CD14-positive monocyte (primary cell): ENCODE data around the gene TPRG1L. TPM values are rescaled to one million over a fixed set of nuclear protein-coding genes. Genes with fewer than 3 reads are reported as not detected.

ENCODE experiments used
- DNase-seq, 3 donors: peaks; one replicate each; pipeline ENCODE4 v3.0.0-alpha.2; 2011 to 2022
- H2AFZ ChIP-seq: 2 replicates; pipeline ENCODE4 v1.6.0; 2012; ENCODE audit warnings: mild to moderate bottlenecking, low read depth, low read length, inconsistent platforms; ENCODE audit not compliant: insufficient read depth, poor library complexity, severe bottlenecking
- H3K27ac ChIP-seq, 2 donors: 1 replicate in 1 of 2; 2 replicates in 1 of 2; pipeline ENCODE4 v1.5.1; 2012 to 2013; ENCODE audit warnings: low read length in 2 of 2, control low read depth in 1 of 2, inconsistent platforms in 1 of 2, low read depth in 1 of 2, mild to moderate bottlenecking in 1 of 2
- H3K27me3 ChIP-seq, 2 donors: one replicate each; pipeline versions ENCODE4 v1.6.0 to v1.6.1; 2011 to 2013; ENCODE audit warnings: low read length in 2 of 2; ENCODE audit not compliant: control insufficient read depth in 2 of 2, insufficient read depth in 2 of 2
- H3K36me3 ChIP-seq, 2 donors: replicated peaks in 1 of 2; 1 replicate in 1 of 2; 2 replicates in 1 of 2; pipeline versions ENCODE4 v1.5.1 to v1.6.1; 2012 to 2013; ENCODE audit warnings: low read length in 2 of 2, control low read depth in 1 of 2, inconsistent platforms in 1 of 2, mild to moderate bottlenecking in 1 of 2; ENCODE audit not compliant: insufficient read depth in 2 of 2, control insufficient read depth in 1 of 2
- H3K4me1 ChIP-seq, 2 donors: 1 replicate in 1 of 2; 2 replicates in 1 of 2; pipeline versions ENCODE4 v1.5.1 to v1.6.1; 2012 to 2013; ENCODE audit warnings: low read length in 2 of 2, control low read depth in 1 of 2, inconsistent platforms in 1 of 2, mild to moderate bottlenecking in 1 of 2, moderate library complexity in 1 of 2; ENCODE audit not compliant: insufficient read depth in 2 of 2, control insufficient read depth in 1 of 2
- H3K4me2 ChIP-seq: replicated peaks from 2 replicates; pipeline ENCODE3; 2012; ENCODE audit warnings: low read length, moderate library complexity, mild to moderate bottlenecking; ENCODE audit not compliant: poor library complexity, severe bottlenecking; ENCODE audit errors: extremely low read depth
- H3K4me3 ChIP-seq, 3 experiments: fragments of 200-600 bp in 1 of 3; sonication (generic) in 1 of 3; replicated peaks in 1 of 3; 1 replicate in 2 of 3; 2 replicates in 1 of 3; pipeline ENCODE4 v1.5.1; 2011 to 2013; ENCODE audit warnings: low read length in 3 of 3, mild to moderate bottlenecking in 3 of 3, control low read depth in 2 of 3, low read depth in 2 of 3, inconsistent platforms in 1 of 3, moderate library complexity in 1 of 3
- H3K79me2 ChIP-seq: 2 replicates; pipeline ENCODE4 v1.6.0; 2012; ENCODE audit warnings: mild to moderate bottlenecking, control low read depth, inconsistent platforms, low read length, moderate library complexity; ENCODE audit not compliant: insufficient read depth
- H3K9ac ChIP-seq: 2 replicates; pipeline ENCODE4 v1.6.0; 2017; ENCODE audit warnings: low read length, mild to moderate bottlenecking; ENCODE audit not compliant: insufficient read depth, poor library complexity, severe bottlenecking
- H3K9me3 ChIP-seq, 2 donors: replicated peaks in 1 of 2; 1 replicate in 1 of 2; 2 replicates in 1 of 2; pipeline versions ENCODE4 v1.5.1 to v1.6.1; 2012 to 2013; ENCODE audit warnings: low read length in 2 of 2, control low read depth in 1 of 2; ENCODE audit not compliant: control insufficient read depth in 1 of 2, insufficient read depth in 1 of 2
- H4K20me1 ChIP-seq: 2 replicates; pipeline ENCODE4 v1.6.0; 2012; ENCODE audit warnings: mild to moderate bottlenecking, low read length, control low read depth, moderate library complexity; ENCODE audit not compliant: insufficient read depth
- H3K27ac Mint-ChIP-seq, 7 donors: one replicate each; pipeline ENCODE4 v1.8.0; 2020; ENCODE audit warnings: mild to moderate bottlenecking in 7 of 7, mixed read lengths in 7 of 7, moderate library complexity in 6 of 7, inconsistent platforms in 2 of 7
- H3K27me3 Mint-ChIP-seq, 3 donors: one replicate each; pipeline ENCODE4 v1.8.0; 2021 to 2022; ENCODE audit warnings: low read depth in 3 of 3, mild to moderate bottlenecking in 3 of 3, mixed read lengths in 3 of 3, moderate library complexity in 3 of 3, inconsistent platforms in 1 of 3
- H3K36me3 Mint-ChIP-seq, 2 donors: one replicate each; pipeline ENCODE4 v1.8.0; 2020; ENCODE audit warnings: mixed read lengths in 2 of 2, inconsistent platforms in 1 of 2, mild to moderate bottlenecking in 1 of 2
- H3K4me1 Mint-ChIP-seq: one replicate; pipeline ENCODE4 v1.8.0; 2020; ENCODE audit warnings: mild to moderate bottlenecking, mixed read lengths
- H3K4me3 Mint-ChIP-seq, 2 donors: one replicate each; pipeline ENCODE4 v1.8.0; 2020; ENCODE audit warnings: mild to moderate bottlenecking in 2 of 2, mixed read lengths in 2 of 2, moderate library complexity in 1 of 2
- H3K9me3 Mint-ChIP-seq, 7 donors: one replicate each; pipeline ENCODE4 v1.8.0; 2020 to 2022; ENCODE audit warnings: mixed read lengths in 7 of 7, mild to moderate bottlenecking in 6 of 7, moderate library complexity in 6 of 7, inconsistent platforms in 2 of 7
- WGBS: methylation state at CpG from one replicate; pipeline ENCODE4 v1.1.5; 2013; ENCODE audit warnings: missing lambda C conversion rate; ENCODE audit not compliant: insufficient coverage; 5-methylcytosine and 5-hydroxymethylcytosine counted together
- intact Hi-C, 2 donors: fragments of 100-400 bp; cut with micrococcal nuclease; formaldehyde crosslinking; loops; one replicate each; pipeline versions ENCODE4 v1.15.0 to v1.15.1; 2023
- polyA plus RNA-seq, 3 donors: library from polyadenylated mRNA; depleted of rRNA in 1 of 3; unstranded in 2 of 3; stranded (reverse) in 1 of 3; fragments of 300-500 nt in 2 of 3; fragments of >200 nt in 1 of 3; fragmentation: Illumina TruSeq in 2 of 3; gene quantifications; 1 replicate in 2 of 3; 2 replicates in 1 of 3; pipeline ENCODE4 v1.2.3, GENCODE V29; 2012 to 2021
- TF ChIP-seq, protein P1 (sequence below): fragments of 200-600 bp; IDR thresholded peaks from one replicate; pipeline ENCODE4 v1.8.0; 2022; ENCODE audit warnings: antibody characterized with exemption, mild to moderate bottlenecking

The TPRG1L gene
- polyA plus RNA-seq, 3 donors: 16.1 to 19.7 (median 18.5) TPM

DNA sequence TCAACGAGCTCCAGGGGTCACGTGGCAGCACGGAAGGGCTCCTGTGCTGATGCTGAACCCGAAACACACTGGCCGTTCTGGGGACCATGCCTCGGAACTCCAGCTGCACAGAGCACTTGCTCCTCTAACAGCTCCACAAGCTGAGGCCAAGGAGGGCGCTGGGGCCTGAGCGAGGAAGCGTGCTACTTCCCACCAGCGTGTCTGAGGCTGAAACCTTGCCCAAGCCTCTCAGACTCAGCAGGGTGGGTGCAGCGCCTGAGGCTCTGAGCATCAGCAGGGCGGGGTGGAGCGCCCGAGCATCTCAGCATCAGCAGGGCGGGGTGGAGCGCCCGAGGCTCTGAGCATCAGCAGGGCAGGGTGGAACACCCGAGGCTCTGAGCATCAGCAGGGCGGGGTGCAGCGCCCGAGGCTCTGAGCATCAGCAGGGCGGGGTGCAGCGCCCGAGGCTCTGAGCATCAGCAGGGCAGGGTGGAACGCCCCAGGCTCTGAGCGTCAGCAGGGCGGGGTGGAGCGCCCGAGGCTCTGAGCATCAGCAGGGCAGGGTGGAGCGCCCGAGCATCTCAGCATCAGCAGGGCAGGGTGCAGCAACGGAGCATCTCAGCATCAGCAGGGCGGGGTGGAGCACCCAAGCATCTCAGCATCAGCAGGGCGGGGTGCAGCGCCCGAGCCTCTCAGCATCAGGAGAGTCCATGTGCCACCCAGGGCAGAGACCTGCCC lies 15.5 kb downstream of the TPRG1L start:
- intact Hi-C loops: no loop called here
- Histone ChIP-seq H3K27ac (no peak overlapping the region), H3K4me1 (no peaks in the 10 kb centered on the region), H3K9me3 (no peaks in the 10 kb centered on the region), H3K9ac (no peak overlapping the region), H2AFZ (no peak overlapping the region), H3K4me2 (no peak overlapping the region), H3K4me3 (no peak overlapping the region), H3K27me3 (no peaks in the 10 kb centered on the region), H3K36me3 (peaks cover 66 to 92% of the 10 kb centered on the region in 2 donors), H4K20me1 (peaks cover 15% of the 10 kb centered on the region), H3K79me2 (no peaks in the 10 kb centered on the region)
- WGBS: 96% methylated on average over 31 of the region's 36 CpGs
- no peak for DNase-seq
- Mint-ChIP-seq H3K9me3 (peaks cover 0 to 3% (median 0%) of the 10 kb centered on the region in 7 donors), H3K36me3 (peaks cover 72 to 89% of the 10 kb centered on the region in 2 donors), H3K4me3 (no peak overlapping the region), H3K27me3 (peaks cover 0 to 3% (median 0%) of the 10 kb centered on the region in 3 donors), H3K4me1 (no peaks in the 10 kb centered on the region), H3K27ac (peak overlapping the region in 2 of 7 donors; percentile 8 to 57)
- TF ChIP-seq, protein P1, sequence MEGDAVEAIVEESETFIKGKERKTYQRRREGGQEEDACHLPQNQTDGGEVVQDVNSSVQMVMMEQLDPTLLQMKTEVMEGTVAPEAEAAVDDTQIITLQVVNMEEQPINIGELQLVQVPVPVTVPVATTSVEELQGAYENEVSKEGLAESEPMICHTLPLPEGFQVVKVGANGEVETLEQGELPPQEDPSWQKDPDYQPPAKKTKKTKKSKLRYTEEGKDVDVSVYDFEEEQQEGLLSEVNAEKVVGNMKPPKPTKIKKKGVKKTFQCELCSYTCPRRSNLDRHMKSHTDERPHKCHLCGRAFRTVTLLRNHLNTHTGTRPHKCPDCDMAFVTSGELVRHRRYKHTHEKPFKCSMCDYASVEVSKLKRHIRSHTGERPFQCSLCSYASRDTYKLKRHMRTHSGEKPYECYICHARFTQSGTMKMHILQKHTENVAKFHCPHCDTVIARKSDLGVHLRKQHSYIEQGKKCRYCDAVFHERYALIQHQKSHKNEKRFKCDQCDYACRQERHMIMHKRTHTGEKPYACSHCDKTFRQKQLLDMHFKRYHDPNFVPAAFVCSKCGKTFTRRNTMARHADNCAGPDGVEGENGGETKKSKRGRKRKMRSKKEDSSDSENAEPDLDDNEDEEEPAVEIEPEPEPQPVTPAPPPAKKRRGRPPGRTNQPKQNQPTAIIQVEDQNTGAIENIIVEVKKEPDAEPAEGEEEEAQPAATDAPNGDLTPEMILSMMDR: no peak

DNA sequence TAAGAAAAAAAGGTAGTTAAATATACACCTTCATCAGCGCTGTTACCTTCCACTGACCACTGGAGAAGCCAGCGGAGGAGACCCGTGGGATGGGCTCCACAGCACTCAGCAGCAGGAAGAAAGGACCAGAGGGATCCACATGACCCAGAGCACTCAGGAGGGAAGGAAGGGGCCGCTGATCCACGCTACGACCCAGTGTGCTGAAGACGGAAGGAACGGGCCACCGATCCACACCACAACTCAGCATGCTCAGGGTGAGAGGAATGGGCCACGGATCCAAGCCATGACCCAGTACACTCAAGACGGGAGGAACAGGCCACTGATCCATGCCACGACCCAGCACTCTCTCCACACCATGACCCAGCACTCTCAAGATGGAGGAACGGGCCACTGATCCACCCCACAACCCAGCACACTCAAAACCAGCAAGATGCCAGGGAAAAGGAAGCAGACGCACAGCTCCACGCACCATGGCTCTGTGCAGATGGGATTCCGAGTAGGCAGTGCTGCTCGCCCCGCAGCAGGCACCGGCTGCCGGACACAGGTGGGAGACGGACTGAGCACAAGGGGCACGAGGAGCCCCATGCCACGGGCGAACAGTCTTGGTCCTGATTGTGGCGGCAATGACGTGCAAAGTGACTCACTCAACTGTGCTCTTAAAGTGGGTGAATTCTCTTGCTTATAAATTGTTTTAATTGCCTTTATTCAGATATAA lies 16.4 kb downstream of the TPRG1L start:
- Mint-ChIP-seq H3K27me3 (peaks cover 0 to 3% (median 0%) of the 10 kb centered on the region in 3 donors), H3K4me1 (no peaks in the 10 kb centered on the region), H3K9me3 (peaks cover 0 to 3% (median 0%) of the 10 kb centered on the region in 7 donors), H3K4me3 (no peak overlapping the region), H3K27ac (no peak overlapping the region), H3K36me3 (peaks cover 71 to 88% of the 10 kb centered on the region in 2 donors)
- Histone ChIP-seq H4K20me1 (peaks cover 15% of the 10 kb centered on the region), H3K36me3 (peaks cover 65 to 92% of the 10 kb centered on the region in 2 donors), H3K9ac (no peak overlapping the region), H3K9me3 (no peaks in the 10 kb centered on the region), H3K4me3 (no peak overlapping the region), H3K79me2 (no peaks in the 10 kb centered on the region), H3K4me1 (no peaks in the 10 kb centered on the region), H3K27me3 (no peaks in the 10 kb centered on the region), H2AFZ (no peak overlapping the region), H3K4me2 (no peak overlapping the region), H3K27ac (no peak overlapping the region)
- intact Hi-C loops: no loop called here
- WGBS: 97% methylated on average over 19 of the region's 26 CpGs
- no peak for DNase-seq
- TF ChIP-seq, protein P1: no peak
